GM18517 (cell line): ENCODE data around the gene TMEM59.
"Not testable (repeated sequence)": the region's sequence is repeated elsewhere in the genome, so short reads cannot be mapped to it uniquely, and the experiment has no call there.

ENCODE experiments used
- ATAC-seq: cut with Tn5 transposase; IDR thresholded peaks from one replicate; pipeline ENCODE4 v1.9.1; 2021; ENCODE audit warnings: mild to moderate bottlenecking, moderate library complexity; ENCODE audit not compliant: unreplicated experiment

TMEM59 gene

GRCh38 chr1:54013393-54014008 is 39.5 kb downstream of the TMEM59 start:
- ATAC-seq, result no peak

DNA sequence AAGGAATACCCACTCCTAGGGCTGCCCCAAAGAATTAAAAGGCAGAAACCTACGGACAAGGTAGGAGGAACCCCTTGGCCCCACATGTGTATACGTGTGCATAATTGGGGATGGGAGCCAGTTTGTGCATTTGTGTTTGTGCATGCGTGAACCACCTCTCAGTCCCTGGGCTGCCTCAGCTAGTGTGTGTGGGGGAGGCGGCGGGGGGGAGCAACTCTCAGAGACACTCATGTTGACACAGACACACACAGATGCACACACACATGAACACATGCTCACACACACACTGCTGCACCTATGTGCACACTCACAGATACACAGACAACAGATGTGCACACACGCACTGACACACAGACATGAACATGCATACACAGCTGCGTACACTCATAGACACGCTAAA is 40.1 kb downstream of the TMEM59 start:
- no peak for ATAC-seq

DNA sequence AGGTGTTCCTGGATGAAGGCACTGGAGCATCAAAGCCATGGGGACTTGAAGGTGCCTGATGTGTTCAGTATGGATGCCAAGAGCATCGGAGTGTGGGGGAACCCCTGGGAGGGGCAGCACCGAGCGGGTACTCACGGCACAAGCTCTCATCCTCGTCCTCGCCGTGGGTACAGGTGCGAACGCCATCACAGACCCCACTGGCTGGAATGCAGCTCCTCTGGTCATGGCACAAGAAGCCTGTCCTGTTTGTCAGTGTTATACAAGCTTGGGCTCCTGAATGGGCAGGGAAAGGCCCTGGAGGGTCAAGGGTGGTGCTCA is 41.0 kb downstream of the TMEM59 start:
- ATAC-seq, result no peak

GRCh38 chr1:54011316-54012007 is 41.5 kb downstream of the TMEM59 start:
- no peak for ATAC-seq

GRCh38 chr1:54010415-54011117 is 42.4 kb downstream of the TMEM59 start:
- no peak for ATAC-seq

- no peak for ATAC-seq
These were observed 43.6 kb downstream of the TMEM59 start for GRCh38 chr1:54009406-54009805.

DNA sequence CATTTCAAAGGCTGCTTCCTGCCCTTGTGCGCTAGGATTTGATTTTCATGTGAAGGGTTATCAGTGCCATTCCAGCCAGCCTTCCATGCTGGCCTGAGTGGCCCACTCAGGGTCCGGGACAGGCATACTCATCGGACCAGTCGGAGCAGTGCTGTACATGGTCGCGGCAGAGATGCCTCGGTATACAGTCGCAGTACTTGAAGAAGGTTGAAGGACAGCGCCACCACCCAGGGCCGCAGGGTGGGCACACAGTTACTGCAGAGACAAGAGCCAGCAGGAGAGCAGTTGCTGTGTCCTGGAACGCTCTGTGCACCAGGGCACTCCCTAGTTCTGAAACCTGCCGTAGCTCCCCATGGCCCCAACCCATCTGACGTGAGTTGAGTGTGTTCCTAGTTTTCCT is 44.1 kb downstream of the TMEM59 start:
- ATAC-seq, result no peak

DNA sequence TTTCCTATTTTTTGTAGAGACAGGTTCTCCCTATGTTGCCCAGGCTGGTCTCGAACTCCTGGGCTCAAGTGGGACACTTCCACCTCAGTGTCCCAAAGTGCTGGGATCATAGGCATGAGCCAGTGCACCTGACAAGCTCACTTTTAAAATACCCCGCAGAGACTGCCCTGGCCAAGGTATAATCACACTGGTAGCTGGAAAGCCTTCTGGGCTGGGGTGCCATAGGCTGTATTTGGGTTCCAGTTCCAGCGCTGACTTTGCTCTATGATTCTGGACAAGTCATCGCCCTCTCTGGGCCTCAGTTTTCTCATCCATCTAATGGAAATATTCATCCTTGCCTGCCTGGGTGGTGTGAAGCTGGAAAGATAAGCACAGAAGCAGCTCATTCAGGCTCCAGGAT is 45.4 kb downstream of the TMEM59 start:
- no peak for ATAC-seq

GRCh38 chr1:54006508-54006907 is 46.5 kb downstream of the TMEM59 start:
- ATAC-seq, result no peak

DNA sequence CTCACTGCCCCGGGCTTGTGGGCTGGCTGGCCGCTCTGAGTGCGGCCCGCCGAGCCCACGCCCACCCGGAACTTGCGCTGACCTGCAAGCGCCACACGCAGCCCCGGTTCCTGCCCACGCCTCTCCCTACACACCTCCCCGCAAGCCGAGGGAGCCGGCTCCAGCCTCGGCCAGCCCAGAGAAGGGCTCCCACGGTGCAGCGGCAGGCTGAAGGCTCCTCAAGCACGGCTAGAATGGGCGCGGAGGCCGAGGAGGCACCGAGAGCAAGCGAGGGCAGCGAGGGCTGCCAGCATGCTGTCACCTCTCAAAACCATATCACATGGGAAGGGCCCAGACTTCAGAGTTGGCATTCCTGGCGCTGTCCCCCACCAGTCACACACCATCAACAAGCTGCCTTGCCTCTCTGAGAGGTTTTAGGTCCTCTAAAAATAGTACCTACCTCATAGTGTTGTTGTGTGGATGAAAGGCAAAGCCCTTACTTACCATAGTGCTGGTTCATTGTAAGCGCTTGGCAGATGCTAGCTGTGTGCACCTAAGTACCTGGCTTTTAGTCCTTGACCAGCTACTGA is 48.4 kb downstream of the TMEM59 start:
- ATAC-seq, result no peak

- ATAC-seq, result not testable (repeated sequence)
These were observed 49.1 kb downstream of the TMEM59 start for GRCh38 chr1:54003750-54004480.

DNA sequence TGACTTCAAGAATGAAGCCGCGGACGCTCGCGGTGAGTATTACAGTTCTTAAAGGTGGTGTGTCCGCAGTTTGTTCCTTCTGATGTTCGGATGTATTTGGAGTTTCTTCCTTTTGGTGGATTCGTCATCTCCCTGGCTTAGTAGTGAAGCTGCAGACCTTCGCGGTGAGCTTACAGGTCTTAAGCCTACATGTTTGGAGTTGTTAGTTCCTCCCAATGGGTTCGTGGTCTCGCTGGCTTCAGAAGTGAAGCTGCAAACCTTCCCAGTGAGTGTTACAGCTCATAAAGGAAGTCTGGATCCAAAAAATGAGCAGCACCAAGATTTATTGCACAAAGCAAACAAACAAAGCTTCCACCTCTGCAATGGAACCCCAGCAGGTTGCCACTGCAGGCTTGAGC is 49.8 kb downstream of the TMEM59 start:
- no peak for ATAC-seq

DNA sequence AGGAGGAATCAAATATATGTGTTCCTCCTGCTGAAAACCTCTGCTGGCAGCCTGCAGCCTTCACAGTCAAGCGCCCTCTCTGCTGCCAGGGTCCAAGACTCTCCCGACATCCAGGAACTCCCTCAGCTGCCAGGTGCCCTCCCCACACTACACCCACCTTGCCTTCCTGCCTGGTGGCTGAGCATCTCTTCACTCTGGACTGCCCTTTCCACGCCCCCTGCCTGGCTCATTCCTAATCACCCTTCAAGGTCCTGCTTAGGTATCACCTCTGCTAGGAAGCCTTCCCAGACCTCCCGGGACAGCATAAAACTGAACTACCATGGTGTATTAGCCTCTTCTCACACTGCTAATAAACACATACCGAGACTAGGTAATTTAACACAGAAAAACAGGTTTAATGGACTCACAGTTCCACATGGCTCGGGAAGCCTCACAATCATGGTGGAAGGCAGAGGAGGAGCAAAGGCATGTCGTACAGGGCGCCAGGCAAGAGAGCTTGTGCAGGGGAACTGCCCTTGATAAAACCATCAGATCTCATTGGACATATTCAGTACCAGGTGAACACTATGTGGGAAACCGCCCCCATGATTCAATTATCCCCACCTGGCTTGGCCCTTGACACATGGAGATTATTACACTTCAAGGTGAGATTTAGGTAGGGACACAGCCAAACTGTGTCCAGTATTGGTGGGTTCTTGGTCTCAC is 50.3 kb downstream of the TMEM59 start:
- no peak for ATAC-seq

GRCh38 chr1:54001591-54001990 is 51.4 kb downstream of the TMEM59 start:
- no peak for ATAC-seq

DNA sequence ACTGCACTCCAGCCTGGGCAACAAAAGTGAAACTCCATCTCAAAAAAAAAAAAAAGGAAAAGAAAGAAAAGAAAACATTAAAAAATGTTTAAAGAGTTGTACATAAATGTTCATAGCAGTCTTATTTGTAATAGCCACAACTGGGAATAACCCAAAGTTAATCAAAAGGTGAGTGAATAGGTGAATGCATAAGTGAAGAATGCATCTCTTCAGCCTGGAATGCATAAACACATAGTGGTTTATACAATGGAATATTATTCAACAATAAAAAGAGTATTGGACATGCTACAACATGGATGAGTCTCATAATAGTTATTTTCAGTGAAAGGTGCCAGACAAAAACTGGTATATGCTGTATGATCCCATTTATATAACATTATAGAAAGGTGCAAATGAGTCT is 53.1 kb downstream of the TMEM59 start:
- no peak for ATAC-seq

DNA sequence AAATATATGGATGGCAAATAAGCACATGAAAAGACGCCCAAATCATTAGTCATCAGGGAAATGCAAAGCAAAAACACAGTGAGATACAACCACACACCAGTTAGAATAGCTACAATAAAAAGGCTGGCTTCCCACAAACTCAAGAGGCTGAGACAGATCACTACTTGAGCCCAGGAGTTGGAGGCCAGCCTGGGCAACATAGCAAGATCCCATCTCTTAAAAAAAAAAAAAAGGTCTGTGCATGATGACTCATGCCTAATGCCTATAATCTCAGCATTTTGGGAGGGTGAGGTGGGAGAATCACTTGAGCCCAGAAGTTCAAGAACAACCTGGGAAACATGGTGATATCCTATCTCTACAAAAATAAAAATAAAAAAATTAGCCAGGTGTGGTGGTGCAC is 54.8 kb downstream of the TMEM59 start:
- no peak for ATAC-seq

- no peak for ATAC-seq
These were observed 57.3 kb downstream of the TMEM59 start for GRCh38 chr1:53995683-53996082.

- not testable (repeated sequence) for ATAC-seq
These were observed 58.5 kb downstream of the TMEM59 start for GRCh38 chr1:53994516-53994915.

GRCh38 chr1:53992085-53992874 is 60.7 kb downstream of the TMEM59 start:
- ATAC-seq, result no peak

GRCh38 chr1:53987880-53988279 is 65.1 kb downstream of the TMEM59 start:
- ATAC-seq, result no peak
